Osteoblast (primary cell): ENCODE data around the gene SDHAF2. TPM values are rescaled to one million over a fixed set of nuclear protein-coding genes. Genes with fewer than 3 reads are reported as not detected.
A peak's percentile ranks its signal among the peaks of the same experiment; 100 is the strongest.
"Not testable (repeated sequence)": the region's sequence is repeated elsewhere in the genome, so short reads cannot be mapped to it uniquely, and the experiment has no call there.

Experiments
- DNase-seq: peaks from one replicate; pipeline ENCODE4 v3.0.0; 2011; ENCODE audit warnings: low spot score, mixed read lengths; ENCODE audit not compliant: insufficient read length; ENCODE audit errors: missing footprints
- H2AFZ ChIP-seq: 2 replicates; pipeline ENCODE4 v1.6.0; 2011; ENCODE audit warnings: mild to moderate bottlenecking, low read length
- H3K27ac ChIP-seq: 2 replicates; pipeline ENCODE4 v1.5.1; 2011; ENCODE audit warnings: mild to moderate bottlenecking, low read depth, low read length, moderate library complexity
- H3K27me3 ChIP-seq: 2 replicates; pipeline ENCODE4 v1.6.0; 2012; ENCODE audit warnings: mild to moderate bottlenecking, control low read depth, inconsistent platforms, low read length, moderate library complexity; ENCODE audit not compliant: insufficient read depth
- H3K36me3 ChIP-seq: 2 replicates; pipeline ENCODE4 v1.5.1; 2011; ENCODE audit warnings: mild to moderate bottlenecking, low read length, control low read depth, moderate library complexity; ENCODE audit not compliant: insufficient read depth
- H3K4me1 ChIP-seq: 2 replicates; pipeline ENCODE4 v1.5.1; 2011; ENCODE audit warnings: mild to moderate bottlenecking, low read length, control low read depth, moderate library complexity; ENCODE audit not compliant: insufficient read depth
- H3K4me2 ChIP-seq: 2 replicates; pipeline ENCODE4 v1.6.0; 2011; ENCODE audit warnings: mild to moderate bottlenecking, low read length; ENCODE audit not compliant: insufficient read depth
- H3K4me3 ChIP-seq: fragments of 200-600 bp; sonication (generic); 3 replicates; pipeline ENCODE4 v1.5.1; 2012; ENCODE audit warnings: mild to moderate bottlenecking, low read length, inconsistent platforms; ENCODE audit not compliant: insufficient read depth
- H3K79me2 ChIP-seq: 2 replicates; pipeline ENCODE4 v1.6.0; 2012; ENCODE audit warnings: mild to moderate bottlenecking, low read length, control low read depth, inconsistent platforms; ENCODE audit not compliant: insufficient read depth
- H3K9me3 ChIP-seq: 2 replicates; pipeline ENCODE4 v1.5.1; 2011; ENCODE audit warnings: low read depth, low read length, control low read depth
- H4K20me1 ChIP-seq: 2 replicates; pipeline ENCODE4 v1.6.0; 2012; ENCODE audit warnings: mild to moderate bottlenecking, low read length, control low read depth; ENCODE audit not compliant: insufficient read depth
- CTCF ChIP-seq: IDR thresholded peaks from 2 replicates; pipeline ENCODE4 v1.5.1; 2011; ENCODE audit warnings: mild to moderate bottlenecking, low read depth, low read length, moderate library complexity; ENCODE audit errors: extremely low read depth
- total RNA-seq: library from RNA; depleted of rRNA; stranded (reverse); fragments of >200 nt; gene quantifications from 2 replicates; pipeline ENCODE4 v1.2.3, GENCODE V29; 2012

Gene SDHAF2
- total RNA-seq, 1 donor: 46.3 TPM

GRCh38 chr11:61422226-61422625, 7.7 kb upstream of the SDHAF2 start:
- H3K4me1 ChIP-seq: peaks cover 8% of the 10 kb centered on the region
- H2AFZ ChIP-seq: no peak overlapping the region
- no peak for DNase-seq
- H3K4me2 ChIP-seq: no peak overlapping the region
- peaks cover 84% of the 10 kb centered on the region for H3K79me2 ChIP-seq
- H3K9me3 ChIP-seq: no peaks in the 10 kb centered on the region
- no peaks in the 10 kb centered on the region for H3K27me3 ChIP-seq
- H3K36me3 ChIP-seq: peaks cover 94% of the 10 kb centered on the region
- no peak overlapping the region for H3K27ac ChIP-seq
- H3K4me3 ChIP-seq: no peak overlapping the region
- no peak for TF ChIP-seq CTCF
- peaks cover 43% of the 10 kb centered on the region for H4K20me1 ChIP-seq

GRCh38 chr11:61425367-61426131, 4.4 kb upstream of the SDHAF2 start:
- peaks cover 77% of the 10 kb centered on the region for H3K36me3 ChIP-seq
- H3K27ac ChIP-seq: no peak overlapping the region
- H3K4me2 ChIP-seq: no peak overlapping the region
- H4K20me1 ChIP-seq: peaks cover 23% of the 10 kb centered on the region
- H3K4me3 ChIP-seq: no peak overlapping the region
- no peak overlapping the region for H2AFZ ChIP-seq
- H3K4me1 ChIP-seq: peaks cover 9% of the 10 kb centered on the region
- no peak for TF ChIP-seq CTCF
- peaks cover 92% of the 10 kb centered on the region for H3K79me2 ChIP-seq
- H3K27me3 ChIP-seq: no peaks in the 10 kb centered on the region
- no peak for DNase-seq
- H3K9me3 ChIP-seq: no peaks in the 10 kb centered on the region

GRCh38 chr11:61429346-61429690, 606 bp upstream of the SDHAF2 start:
- Histone ChIP-seq H3K36me3 (peaks cover 43% of the 10 kb centered on the region), H3K27me3 (no peaks in the 10 kb centered on the region), H3K9me3 (no peaks in the 10 kb centered on the region), H3K4me3 (peak overlapping the region; percentile 95), H3K79me2 (peaks cover 97% of the 10 kb centered on the region), H4K20me1 (peaks cover 20% of the 10 kb centered on the region), H3K4me1 (peaks cover 17% of the 10 kb centered on the region), H3K27ac (peak overlapping the region; percentile 94), H2AFZ (peak overlapping the region; percentile 77), H3K4me2 (peak overlapping the region; percentile 97)
- TF ChIP-seq CTCF: no peak
- peak; percentile 85 for DNase-seq

GRCh38 chr11:61430839-61431238, 915 bp downstream of the SDHAF2 start:
- Histone ChIP-seq H3K4me3 (peak overlapping the region; percentile 95), H3K27ac (peak overlapping the region; percentile 94), H3K4me1 (peaks cover 17% of the 10 kb centered on the region), H3K36me3 (peaks cover 29% of the 10 kb centered on the region), H4K20me1 (peaks cover 26% of the 10 kb centered on the region), H3K4me2 (peak overlapping the region; percentile 91), H3K79me2 (peaks cover 94% of the 10 kb centered on the region)
- not testable (repeated sequence) for DNase-seq, H3K27me3 ChIP-seq, H2AFZ ChIP-seq, H3K9me3 ChIP-seq
